SKM-1 (cell line): Measurements from ENCODE around the gene IGSF8.

ENCODE experiments used
- DNase-seq: peaks from one replicate; lab custom pipeline; 2025; ENCODE audit not compliant: unreplicated experiment; lab: John Stamatoyannopoulos, UW

IGSF8 gene

DNA sequence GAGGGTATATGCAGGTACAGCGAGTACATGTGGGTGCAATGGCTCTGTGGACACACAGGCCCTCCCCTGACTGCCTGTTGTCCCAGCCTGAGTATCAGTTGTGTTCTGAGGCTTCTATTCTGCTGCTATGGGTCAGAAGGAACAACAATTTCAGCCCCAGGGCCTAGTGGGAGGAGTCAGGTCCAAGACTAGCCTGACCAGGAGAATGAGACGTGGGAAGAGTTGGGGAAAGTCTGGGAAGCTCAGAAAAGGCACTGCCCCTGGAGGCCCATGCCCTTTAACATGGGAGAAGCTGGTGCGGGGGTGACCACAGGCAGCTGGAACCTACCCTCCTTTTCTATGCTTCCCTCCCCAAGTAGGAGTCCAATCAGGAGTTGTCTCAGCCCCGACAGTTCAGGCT is 7.7 kb downstream of the IGSF8 start:
- DNase-seq: no peak

DNA sequence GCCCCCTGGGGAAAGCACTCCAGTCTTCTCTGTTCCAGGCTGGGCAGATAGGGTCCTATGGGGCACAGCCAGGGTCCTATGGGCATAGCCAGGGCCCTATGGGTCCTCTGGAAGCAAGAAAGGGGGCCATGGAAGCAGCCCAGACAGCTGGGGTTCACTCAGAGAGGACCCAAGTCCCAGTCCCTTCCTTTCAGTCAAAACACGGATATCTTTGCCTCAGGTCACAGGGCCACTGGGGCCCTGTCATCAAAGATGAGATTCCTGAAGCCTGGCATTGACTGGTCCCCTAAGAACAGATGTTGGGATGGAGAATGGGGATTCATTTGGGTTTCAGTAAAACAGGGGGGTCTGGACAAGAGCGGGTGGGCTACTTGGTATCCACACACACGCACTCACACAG is 8.5 kb downstream of the IGSF8 start:
- no peak for DNase-seq

DNA sequence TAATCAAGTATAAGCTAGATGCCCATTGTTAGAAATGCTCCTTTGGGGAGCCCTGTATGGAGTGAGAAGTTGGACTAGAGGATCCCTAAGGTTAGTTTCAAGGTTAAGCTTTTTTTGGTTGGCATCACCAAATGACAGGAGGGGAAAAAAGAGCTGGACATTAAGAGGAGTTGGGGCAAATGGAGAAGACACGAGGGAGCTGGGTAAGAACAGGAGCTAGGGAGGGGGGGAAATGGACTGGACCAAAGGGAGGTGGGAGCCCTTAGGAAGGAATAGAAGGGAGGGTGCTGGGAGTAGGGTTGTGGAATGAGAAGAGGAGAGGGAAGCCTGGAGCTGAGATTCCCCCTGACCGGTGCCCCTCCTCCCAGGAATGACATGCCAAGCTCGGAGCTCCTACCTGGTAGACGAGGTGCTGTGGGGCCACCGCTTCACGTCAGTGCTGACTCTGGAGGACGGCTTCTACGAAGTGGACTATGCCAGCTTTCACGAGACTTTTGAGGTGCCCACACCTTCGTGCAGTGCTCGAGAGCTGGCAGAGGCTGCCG is 11.2 kb downstream of the IGSF8 start:
- no peak for DNase-seq

DNA sequence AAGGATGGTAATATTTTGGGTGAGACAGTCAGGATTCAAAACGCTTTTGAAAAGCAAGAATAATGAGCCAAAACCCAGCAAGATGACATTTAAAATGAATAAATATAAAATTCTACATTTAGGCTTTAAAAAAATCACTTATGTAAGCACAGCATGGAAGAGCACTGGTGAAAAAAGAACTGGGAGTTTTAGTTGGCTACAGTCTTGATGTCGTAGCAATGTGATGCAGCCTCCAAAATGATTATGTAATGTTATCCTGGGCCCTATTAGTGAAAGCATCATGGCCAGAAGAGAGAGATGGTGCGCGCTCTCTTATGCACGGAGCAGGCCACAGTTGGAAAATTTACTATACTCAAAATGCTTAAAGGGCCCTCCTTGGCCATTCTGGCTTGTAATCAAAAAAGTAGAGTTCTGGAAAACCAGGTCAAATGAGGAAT is 11.9 kb downstream of the IGSF8 start:
- no peak for DNase-seq

DNA sequence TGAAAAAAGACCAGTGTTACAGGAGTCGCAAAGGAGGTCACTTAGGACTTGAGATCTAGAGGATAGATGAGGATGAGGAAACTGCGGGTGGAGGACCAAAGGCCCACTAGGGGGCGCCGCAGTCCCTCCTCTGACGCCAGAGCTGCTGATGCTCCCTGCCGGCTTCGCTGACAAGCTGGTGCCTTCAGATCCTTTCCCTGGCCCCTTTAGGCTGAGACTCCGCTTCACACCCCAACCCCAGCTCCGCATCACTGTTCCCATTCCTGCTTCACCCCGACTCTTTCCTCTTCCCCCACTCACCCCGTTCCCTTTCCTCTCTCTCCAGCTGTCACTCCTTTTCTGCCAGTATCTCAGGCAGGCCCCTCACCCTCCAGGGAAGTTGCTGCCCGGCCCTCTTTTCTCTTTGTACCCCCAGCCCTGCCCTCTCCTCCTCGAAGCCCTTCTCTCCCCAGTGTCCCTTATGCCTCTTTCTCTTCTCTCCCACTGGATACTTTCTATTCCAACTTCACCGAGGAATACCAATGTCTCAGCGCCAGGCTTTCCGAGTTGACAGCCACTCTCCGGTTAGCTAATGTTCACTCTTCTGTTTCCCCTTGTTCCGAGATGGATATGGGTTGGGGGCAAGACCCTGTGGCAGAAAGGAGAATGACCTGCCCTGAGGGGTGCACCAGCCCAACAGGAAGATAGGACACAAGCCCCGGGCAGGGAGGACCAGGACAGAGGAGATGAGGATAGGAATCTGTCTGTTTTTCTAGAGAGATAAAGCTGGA is 12.5 kb downstream of the IGSF8 start:
- peak; percentile 81 for DNase-seq

DNA sequence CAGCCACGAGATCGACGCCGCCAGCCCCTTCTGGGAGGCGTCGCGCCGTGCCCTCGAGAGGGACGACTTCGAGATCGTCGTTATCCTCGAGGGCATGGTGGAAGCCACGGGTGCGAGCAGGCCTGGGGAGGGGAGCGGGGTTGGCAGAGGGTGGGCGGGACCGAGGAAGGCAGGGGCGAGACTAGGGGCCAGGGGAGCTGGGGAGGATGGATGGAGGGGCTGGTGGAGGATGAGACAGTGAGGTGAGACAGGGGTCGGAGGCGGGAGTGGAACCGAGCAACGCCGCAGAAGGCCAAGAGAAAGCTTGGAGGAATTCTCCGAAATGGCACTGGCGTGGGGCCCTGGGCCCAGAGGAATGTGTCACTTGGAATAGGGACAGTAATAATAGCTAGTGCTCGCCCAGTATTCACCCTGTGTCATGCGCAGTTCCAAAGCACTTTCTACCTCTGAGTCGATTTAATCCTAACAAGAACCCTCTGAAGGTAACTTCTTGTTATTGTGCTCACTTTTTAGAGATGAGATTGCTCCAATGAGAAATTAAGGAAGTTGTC is 13.6 kb downstream of the IGSF8 start:
- DNase-seq: no peak

DNA sequence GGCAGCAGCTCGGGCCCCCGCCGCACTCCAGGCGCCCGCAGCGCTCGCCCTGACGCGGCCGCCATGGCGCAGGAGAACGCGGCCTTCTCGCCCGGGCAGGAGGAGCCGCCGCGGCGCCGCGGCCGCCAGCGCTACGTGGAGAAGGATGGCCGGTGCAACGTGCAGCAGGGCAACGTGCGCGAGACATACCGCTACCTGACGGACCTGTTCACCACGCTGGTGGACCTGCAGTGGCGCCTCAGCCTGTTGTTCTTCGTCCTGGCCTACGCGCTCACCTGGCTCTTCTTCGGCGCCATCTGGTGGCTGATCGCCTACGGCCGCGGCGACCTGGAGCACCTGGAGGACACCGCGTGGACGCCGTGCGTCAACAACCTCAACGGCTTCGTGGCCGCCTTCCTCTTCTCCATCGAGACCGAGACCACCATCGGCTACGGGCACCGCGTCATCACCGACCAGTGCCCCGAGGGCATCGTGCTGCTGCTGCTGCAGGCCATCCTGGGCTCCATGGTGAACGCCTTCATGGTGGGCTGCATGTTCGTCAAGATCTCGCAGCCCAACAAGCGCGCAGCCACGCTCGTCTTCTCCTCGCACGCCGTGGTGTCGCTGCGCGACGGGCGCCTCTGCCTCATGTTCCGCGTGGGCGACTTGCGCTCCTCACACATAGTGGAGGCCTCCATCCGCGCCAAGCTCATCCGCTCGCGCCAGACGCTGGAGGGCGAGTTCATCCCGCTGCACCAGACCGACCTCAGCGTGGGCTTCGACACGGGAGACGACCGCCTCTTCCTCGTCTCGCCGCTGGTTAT is 14.2 kb downstream of the IGSF8 start:
- no peak for DNase-seq

DNA sequence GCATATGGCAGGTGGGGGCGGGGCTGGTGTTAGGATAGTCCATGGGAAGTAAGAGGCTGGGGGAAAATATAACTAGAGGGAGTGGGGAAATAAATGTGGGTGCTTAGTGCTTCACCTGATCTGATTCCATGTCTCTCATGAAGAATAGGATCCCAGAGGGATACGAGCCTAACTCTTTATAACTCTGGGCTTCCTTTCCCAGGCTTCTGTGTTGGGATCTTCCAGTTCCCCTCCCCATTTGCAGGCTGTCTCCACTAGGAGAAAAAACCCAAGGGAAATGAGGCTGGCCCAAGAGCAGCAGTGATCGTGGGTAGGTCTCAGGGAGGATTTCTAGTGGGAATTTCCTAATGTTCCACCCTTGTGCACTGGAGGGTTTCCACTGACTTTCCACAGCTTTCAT is 15.5 kb downstream of the IGSF8 start:
- no peak for DNase-seq

DNA sequence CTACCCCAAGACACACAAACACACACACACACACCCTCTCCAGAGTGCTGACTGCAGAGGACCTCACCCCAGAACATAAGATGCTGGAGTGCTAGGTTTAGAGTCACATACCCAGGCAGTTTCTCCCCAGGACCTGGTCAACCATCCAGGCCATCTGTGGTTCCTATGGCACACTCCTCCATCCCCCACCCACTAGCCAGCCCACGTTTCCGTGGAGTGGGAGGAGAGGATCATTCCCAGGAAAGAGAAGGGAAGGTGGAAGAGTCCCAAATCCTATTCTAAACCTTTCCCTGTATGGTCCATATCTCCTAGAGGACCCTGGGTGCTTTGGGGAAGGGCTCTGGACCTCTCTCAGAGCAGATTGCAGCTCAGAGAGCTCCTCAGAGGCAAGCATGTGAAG is 15.9 kb downstream of the IGSF8 start:
- no peak for DNase-seq

DNA sequence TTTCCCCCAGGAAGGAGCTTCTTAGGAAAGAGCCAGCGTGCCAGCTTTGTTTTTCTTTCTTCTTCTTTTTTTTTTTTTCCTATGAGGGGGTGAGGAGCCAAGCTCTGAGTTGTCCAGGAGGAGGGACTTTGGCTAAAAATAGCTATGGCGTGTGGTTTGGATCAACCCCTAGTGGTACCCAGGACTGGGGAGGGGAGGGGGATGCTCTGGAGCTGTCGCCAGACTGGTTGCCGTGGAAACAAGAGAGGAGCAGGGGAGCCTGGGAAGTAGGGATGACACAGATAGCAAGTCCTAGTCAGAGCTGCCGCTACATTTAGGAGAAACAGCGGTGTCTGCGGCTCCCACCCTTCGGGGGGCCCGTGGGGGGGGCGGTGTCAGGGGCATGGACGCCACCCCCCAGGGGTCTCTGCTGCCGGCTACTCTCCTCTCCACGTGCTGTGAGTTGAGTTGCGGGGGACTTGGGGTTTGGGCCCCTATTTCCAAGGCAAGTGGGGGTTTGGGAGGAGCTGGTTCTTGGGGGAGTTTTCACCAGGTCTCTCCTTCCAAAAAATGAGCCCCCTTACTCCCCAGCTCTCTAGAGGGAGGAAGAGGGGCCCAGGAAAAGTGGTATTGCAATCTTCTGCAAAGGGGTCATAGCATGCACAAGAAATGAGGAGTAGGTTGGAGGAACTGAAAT is 17.0 kb downstream of the IGSF8 start, which contains the start of gene KCNJ9:
Gene KCNJ9 (plus strand): TSS at position 278 of the 676 bp plus-strand sequence. CDS start 2,493 bp downstream, outside the sequence.
- DNase-seq: no peak

DNA sequence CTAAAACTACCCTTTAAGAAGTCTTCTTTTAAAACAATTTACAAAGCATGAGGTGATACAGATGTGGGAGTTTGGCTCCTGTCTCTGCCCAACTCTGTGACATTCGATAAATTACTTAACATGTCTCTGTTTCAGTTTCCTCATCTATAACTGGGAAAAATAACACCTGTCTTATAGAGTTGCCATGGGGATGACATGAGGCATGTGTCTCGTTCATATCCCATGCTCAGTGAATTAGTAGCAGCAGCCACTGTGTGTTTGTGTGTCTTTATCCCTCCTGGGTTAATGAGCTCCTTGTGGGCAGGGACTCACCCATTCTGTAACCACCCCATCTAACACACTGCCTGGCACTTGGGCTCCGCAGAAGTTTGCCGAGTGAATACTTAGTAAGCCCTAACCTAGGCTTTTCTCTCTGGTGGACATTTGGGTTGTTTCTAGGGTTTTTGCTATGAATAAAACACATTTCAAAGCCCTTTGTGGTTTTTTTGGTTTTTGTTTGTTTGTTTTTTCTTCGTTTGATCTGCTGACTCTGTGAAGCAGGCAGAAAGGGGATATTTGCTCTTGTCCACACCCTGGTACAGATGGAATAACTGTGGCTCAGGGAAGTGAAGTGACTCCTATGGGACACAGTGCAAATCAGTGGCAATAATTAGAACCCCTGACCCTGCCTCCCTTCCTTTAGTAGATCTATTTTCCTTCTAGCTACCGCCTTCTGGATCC is 17.9 kb downstream of the IGSF8 start:
- no peak for DNase-seq

DNA sequence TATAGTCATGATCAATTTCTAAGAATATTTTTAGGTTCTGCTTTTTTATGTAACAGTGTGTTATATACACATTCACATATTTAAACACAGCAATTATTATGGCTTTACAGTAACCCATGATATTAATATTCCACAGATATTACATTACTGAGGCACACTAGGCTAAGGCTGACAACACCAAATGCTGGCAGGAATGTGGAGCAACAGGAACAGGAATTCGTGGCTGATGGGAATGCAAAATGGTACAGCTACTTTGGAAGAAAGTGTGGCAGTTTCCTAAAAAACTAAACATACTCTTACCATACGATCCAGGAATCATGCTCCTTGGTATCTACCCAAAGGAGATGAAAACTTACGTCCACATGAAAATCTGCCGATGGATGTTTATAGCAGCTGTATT is 19.0 kb downstream of the IGSF8 start:
- no peak for DNase-seq

DNA sequence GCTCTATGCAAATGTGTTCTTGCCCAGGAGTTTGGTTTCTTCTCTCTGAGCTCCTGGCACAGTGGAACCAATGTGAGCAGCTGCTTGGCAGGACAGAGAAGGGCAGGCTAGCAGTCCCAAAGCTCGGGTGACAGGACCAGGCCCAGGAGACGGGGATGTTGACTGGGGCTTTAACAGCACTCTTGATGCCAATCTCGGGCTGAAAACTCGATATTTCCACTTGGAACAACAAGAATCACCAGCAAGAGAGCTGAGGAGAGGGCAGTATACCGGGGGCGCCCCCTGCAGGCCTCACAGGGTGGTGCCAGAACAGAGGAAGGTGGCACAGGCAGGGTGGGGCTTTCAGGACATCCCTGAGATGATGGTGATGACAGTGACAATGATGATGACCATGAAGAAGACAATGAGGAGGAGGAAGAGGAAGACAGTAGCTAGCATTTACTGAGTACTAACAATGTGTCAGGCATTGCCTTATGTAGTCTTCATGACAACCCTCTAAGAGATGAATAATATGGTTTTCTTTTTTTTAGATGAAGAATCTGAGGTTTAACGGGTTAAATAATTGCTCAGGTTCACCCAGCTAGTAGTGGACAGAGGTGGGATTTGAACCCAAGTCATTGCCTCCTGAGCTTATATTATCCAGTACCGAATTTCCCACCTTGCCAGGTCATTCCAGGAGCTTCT is 19.8 kb downstream of the IGSF8 start:
- DNase-seq: peak; percentile 73

DNA sequence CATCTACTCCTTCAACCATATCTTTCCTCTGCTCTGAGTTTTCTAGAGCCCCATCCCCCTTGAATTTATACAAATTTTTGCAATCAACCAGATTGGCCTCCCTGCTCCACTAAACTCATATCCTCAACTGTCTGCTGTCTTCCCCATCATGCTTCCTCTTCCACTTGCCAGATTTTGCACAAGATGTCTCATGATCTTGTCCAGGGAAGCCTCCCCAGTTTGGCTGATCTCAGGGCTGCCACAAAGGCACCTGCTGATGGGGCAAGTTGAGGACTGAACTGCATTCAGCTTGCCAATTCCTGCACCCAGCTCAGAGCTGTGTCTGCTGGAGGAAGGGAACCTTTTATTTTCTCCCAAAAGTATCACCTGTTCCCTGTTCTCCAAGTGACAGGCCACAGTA is 20.9 kb downstream of the IGSF8 start:
- DNase-seq: peak; percentile 26

DNA sequence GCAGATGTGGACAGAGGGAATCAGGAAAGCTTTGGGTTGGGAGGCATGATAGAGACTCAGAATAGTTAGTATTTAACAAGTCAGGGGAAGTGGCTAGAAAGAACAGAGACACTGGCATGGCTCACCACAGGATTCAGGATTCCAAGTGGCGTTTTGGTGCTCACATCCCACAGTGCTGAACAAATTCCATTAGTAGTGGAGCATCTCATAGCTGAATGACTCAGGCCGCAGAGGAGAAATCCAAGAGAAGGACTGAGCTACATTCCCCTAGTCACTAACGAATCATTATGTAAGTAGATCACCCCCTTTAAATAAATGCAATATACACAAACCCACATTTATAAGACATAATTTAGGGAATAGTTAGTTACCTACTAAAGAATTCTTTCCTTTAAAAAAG is 22.1 kb downstream of the IGSF8 start:
- DNase-seq: no peak

DNA sequence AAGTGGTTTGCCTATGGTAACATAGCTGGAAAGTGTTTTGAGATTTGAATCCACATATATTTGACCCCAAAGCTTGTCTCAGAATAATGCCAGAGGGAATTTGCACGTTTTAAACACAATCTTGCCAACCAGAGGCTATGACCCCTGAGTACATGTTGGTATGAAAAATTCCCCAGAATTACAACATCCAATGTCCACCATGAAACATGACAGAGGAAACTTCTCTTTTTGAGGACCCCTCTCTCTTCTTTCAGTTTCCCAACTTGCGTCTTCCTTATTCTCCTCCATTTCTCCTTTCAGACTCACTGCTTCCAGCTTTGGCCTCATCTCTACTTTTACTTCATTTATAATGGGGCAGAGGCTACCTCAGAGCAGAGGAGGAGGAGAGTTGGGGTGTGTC is 22.6 kb downstream of the IGSF8 start:
- no peak for DNase-seq

DNA sequence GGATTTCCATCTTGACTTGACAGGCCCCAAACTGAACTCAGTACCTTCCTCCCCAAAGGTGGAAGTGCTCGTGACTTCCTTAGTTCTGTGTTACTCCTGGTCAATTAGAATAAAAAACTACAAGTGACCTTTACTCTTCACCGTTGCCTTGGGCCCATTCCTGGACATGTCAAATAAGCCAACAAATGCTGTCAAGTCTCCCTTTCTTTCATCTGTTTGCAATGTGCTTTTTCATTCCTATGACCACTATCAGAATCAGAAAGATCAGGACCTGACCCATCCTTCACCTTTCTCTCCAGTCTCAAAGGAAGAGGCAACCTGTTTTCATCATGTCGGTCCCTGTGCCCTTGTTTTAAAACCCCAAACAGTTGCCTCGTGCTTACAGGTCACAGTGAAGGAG is 23.6 kb downstream of the IGSF8 start:
- DNase-seq: no peak

DNA sequence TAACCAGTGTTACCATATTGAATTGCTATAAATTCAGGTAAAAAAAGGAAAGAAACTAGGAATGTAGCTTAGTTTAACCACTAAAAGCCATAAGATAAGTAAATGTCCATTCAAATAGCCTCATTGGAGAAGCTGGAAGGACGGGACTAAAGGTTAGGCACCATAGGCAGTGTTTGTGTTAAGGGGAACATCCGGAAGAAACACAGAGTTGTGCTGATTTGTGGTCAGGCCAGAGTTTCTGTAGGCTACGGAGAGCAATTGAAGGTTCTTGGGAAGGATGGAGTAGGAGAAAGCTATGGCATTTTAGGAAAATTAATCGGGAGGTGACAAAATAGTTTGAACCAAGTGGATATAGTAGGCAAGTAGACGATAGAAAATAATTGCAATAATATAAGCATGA is 27.1 kb downstream of the IGSF8 start:
- no peak for DNase-seq

DNA sequence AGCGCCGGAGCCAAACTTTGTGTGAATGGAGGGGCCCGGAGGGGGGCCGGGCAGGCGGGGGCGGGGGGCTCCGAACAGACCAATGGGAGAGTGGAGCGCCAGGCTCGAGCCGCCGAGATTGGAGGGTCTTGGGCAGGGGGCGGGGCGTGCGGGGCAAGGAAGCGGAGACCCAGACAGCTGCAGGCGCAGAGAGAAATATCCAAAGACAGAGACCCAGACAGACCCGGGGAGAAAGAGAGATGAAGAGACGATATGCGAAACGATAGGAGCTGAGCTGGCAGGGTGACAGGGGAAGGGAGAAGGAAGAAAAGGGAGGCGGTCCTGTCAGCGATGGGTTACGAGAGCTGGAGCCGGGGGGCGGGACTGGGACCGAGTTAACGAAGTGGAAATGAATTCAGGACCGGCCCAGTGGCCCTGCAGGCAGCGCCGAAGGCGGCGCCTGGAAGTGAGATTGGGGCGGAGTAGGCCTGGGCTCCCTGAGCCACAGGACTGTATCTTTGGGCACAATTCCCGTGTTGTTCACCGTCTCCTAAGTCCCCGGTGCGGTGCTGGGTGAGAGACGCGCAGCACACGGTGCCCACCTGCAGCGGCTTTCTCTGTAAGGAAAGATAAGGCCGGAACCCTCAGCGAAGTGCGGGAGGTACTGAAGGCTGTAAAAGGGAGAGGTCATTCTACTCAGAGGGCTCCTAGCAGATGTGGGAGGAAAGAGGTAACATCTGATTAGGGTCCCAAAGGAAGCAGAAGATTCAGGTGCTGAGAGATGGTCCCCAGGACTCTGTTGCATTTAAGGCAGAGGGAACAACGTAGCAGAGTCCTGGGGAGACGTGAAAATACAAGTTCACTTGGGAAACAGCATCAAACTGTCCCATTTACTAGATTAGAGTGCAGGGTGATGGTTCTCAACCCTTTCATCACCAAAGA is 27.9 kb downstream of the IGSF8 start:
- no peak for DNase-seq
